ENCODE results near the gene RANBP3. TPM values are rescaled to one million over a fixed set of nuclear protein-coding genes. Genes with fewer than 3 reads are reported as not detected.

RANBP3 gene
- total RNA-seq, 2 donors from 2014 or later: 77.4 to 81.4 TPM

DNA sequence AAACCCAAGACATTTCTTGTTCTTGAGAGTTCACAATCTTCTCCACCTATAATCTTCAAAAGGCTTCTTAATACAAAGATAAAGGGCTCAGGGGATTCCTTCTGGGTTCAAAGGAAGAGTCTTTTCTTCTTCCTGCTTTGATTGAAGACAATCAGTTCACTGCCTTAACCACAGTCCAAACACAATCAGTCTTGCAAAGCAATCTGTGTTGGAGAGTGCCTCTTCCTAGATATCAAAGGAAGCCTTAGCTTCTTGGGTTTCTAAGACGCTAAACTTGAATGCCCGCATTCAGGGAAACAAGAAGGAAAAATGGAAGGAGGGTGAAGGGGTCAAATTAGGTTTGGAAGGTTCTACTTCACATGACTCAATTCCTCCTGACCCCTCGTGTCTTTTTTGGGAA is 27.2 kb downstream of the RANBP3 start:
- H3K4me3 Mint-ChIP-seq: peak overlapping the region; percentile 15
- peak overlapping the region; percentile 55 for H3K27ac ChIP-seq (ENCODE audit: low read depth, low read length)
- peaks cover 66% of the 10 kb centered on the region for H3K4me1 Mint-ChIP-seq
- TF ChIP-seq, protein P1, sequence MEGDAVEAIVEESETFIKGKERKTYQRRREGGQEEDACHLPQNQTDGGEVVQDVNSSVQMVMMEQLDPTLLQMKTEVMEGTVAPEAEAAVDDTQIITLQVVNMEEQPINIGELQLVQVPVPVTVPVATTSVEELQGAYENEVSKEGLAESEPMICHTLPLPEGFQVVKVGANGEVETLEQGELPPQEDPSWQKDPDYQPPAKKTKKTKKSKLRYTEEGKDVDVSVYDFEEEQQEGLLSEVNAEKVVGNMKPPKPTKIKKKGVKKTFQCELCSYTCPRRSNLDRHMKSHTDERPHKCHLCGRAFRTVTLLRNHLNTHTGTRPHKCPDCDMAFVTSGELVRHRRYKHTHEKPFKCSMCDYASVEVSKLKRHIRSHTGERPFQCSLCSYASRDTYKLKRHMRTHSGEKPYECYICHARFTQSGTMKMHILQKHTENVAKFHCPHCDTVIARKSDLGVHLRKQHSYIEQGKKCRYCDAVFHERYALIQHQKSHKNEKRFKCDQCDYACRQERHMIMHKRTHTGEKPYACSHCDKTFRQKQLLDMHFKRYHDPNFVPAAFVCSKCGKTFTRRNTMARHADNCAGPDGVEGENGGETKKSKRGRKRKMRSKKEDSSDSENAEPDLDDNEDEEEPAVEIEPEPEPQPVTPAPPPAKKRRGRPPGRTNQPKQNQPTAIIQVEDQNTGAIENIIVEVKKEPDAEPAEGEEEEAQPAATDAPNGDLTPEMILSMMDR (conservative IDR thresholded peaks at IDR 0.05): no peak
- no peaks in the 10 kb centered on the region for H3K27me3 ChIP-seq (ENCODE audit: control insufficient read depth, insufficient read depth, low read length, poor library complexity, severe bottlenecking)
- H3K9me3 ChIP-seq (ENCODE audit: control insufficient read depth, low read length): no peaks in the 10 kb centered on the region
- 72 to 79% methylated on average over 3 of the region's 3 CpGs for WGBS, 2 experiments (ENCODE audit: insufficient coverage in 1 of 2, insufficient read length in 1 of 2)
- H3K4me1 ChIP-seq (ENCODE audit: control insufficient read depth, insufficient read depth, low read length): peaks cover 32% of the 10 kb centered on the region
- H3K27me3 Mint-ChIP-seq (ENCODE audit: insufficient read depth): no peaks in the 10 kb centered on the region
- H3K9me3 Mint-ChIP-seq: no peaks in the 10 kb centered on the region
- peak overlapping the region; percentile 41 for H3K4me3 ChIP-seq (ENCODE audit: low read length)
- H3K36me3 Mint-ChIP-seq (ENCODE audit: low read depth): peaks cover 23% of the 10 kb centered on the region
- H3K27ac Mint-ChIP-seq: no peak overlapping the region
- no peak for DNase-seq
- H3K9ac ChIP-seq (ENCODE audit: extremely low read depth, low read length, poor library complexity, severe bottlenecking): no peak overlapping the region
- peaks cover 22% of the 10 kb centered on the region for H3K36me3 ChIP-seq (ENCODE audit: control insufficient read depth, insufficient read depth, low read length)

DNA sequence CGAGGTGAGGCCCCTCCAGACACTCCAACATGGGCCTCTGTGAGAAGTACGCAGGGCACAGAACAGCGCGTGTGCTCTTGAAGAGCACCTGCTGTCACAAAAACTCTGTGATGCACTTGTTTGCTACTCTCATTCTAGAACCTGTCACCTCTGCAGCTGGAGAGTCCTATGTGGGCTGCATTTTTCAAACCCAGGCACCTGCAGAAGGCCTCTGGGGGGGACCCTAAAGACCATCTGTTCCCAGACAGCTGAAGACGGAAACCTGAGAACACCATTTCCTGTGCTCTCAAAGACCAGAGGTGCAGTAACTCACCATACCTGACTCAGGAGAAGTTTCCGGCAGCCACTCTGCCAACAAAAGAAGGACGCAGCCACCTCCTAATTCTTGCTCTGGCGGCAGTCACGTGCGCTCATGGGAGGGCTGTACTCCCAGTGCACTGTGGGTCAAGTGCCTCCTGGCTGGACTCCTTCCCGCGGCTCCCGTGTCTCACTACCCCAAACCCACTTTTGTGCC is 28.1 kb downstream of the RANBP3 start:
- TF ChIP-seq, protein P1 (conservative IDR thresholded peaks at IDR 0.05): no peak
- Mint-ChIP-seq H3K36me3 (ENCODE audit: low read depth) (peaks cover 28% of the 10 kb centered on the region), H3K27ac (no peak overlapping the region), H3K27me3 (ENCODE audit: insufficient read depth) (no peaks in the 10 kb centered on the region), H3K4me3 (no peak overlapping the region), H3K4me1 (peaks cover 62% of the 10 kb centered on the region), H3K9me3 (no peaks in the 10 kb centered on the region)
- Histone ChIP-seq H3K9ac (ENCODE audit: extremely low read depth, low read length, poor library complexity, severe bottlenecking) (no peak overlapping the region), H3K4me1 (ENCODE audit: control insufficient read depth, insufficient read depth, low read length) (peaks cover 32% of the 10 kb centered on the region), H3K27me3 (ENCODE audit: control insufficient read depth, insufficient read depth, low read length, poor library complexity, severe bottlenecking) (no peaks in the 10 kb centered on the region), H3K27ac (ENCODE audit: low read depth, low read length) (no peak overlapping the region), H3K9me3 (ENCODE audit: control insufficient read depth, low read length) (no peaks in the 10 kb centered on the region), H3K4me3 (ENCODE audit: low read length) (no peak overlapping the region), H3K36me3 (ENCODE audit: control insufficient read depth, insufficient read depth, low read length) (peaks cover 25% of the 10 kb centered on the region)
- DNase-seq: no peak
- 92 to 96% methylated on average over 7 to 13 of the region's 13 CpGs for WGBS, 2 experiments (ENCODE audit: insufficient coverage in 1 of 2, insufficient read length in 1 of 2)

DNA sequence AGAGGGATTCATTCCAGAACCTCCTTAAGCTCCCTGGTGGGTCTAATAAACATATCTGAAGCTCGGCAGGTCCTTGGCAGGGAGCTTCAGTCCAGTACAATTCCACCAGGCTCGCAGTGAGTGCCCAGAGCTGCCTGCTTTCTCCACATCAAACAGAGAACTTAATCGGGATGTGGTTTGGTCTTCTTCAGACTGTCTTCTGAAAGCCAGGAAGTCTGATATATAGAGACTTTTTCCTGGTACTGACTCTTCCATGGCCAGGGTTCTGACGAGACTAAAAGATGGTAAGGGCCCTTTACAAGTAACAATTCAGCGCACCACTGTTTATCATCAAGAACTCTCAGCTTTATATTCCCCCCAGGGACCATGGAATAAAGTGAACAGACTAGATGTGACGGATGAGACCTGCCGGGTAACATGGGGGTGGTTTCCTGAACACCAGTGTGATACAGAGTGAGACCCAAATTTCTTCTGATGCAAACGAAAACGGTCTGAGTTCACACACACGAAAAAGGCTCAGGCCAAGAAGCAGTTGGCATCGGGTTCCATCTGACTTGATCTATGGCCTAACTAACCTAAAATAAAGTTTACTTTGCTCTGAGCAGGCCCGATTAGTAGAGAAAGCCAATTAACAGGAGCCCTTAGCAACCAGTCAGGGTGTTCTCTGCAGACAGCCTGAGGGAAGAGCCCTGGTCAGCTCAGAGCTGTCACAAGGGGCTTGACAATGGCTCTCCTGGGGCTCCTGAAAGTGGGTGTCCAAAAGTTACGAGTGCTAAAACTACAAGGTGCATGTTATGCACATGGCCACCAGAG is 29.0 kb downstream of the RANBP3 start:
- H3K36me3 Mint-ChIP-seq (ENCODE audit: low read depth): peaks cover 28% of the 10 kb centered on the region
- H3K36me3 ChIP-seq (ENCODE audit: control insufficient read depth, insufficient read depth, low read length): peaks cover 25% of the 10 kb centered on the region
- no peaks in the 10 kb centered on the region for H3K27me3 Mint-ChIP-seq (ENCODE audit: insufficient read depth)
- H3K27me3 ChIP-seq (ENCODE audit: control insufficient read depth, insufficient read depth, low read length, poor library complexity, severe bottlenecking): no peaks in the 10 kb centered on the region
- no peaks in the 10 kb centered on the region for H3K9me3 ChIP-seq (ENCODE audit: control insufficient read depth, low read length)
- H3K27ac ChIP-seq (ENCODE audit: low read depth, low read length): peak overlapping the region; percentile 9
- no peak overlapping the region for H3K4me3 ChIP-seq (ENCODE audit: low read length)
- no peak overlapping the region for H3K27ac Mint-ChIP-seq
- peaks cover 53% of the 10 kb centered on the region for H3K4me1 Mint-ChIP-seq
- 81 to 89% methylated on average over 9 to 13 of the region's 13 CpGs for WGBS, 2 experiments (ENCODE audit: insufficient coverage in 1 of 2, insufficient read length in 1 of 2)
- no peak overlapping the region for H3K9ac ChIP-seq (ENCODE audit: extremely low read depth, low read length, poor library complexity, severe bottlenecking)
- DNase-seq: no peak
- TF ChIP-seq, protein P1 (conservative IDR thresholded peaks at IDR 0.05): no peak
- H3K4me1 ChIP-seq (ENCODE audit: control insufficient read depth, insufficient read depth, low read length): peaks cover 32% of the 10 kb centered on the region
- no peaks in the 10 kb centered on the region for H3K9me3 Mint-ChIP-seq
- no peak overlapping the region for H3K4me3 Mint-ChIP-seq

Data from endodermal cell (in vitro differentiated cells).